LNCAP (cell line): ENCODE results near the gene MYO15A.
A peak's percentile ranks its signal among the peaks of the same experiment; 100 is the strongest.

Experiments
- TF ChIP-seq, protein P1 (sequence below): fragments of 450-650 bp; IDR thresholded peaks from 2 replicates; pipeline ENCODE4 v1.5.1; 2017; ENCODE audit warnings: mild to moderate bottlenecking

The MYO15A gene

GRCh38 chr17:18183334-18184142 lies 75.0 kb downstream of the MYO15A start, which contains the start of gene ALKBH5:
Gene ALKBH5, plus strand, starts transcription at chr17:18183828. Its CDS starts 416 bp downstream, at chr17:18184244.
- TF ChIP-seq, protein P1, sequence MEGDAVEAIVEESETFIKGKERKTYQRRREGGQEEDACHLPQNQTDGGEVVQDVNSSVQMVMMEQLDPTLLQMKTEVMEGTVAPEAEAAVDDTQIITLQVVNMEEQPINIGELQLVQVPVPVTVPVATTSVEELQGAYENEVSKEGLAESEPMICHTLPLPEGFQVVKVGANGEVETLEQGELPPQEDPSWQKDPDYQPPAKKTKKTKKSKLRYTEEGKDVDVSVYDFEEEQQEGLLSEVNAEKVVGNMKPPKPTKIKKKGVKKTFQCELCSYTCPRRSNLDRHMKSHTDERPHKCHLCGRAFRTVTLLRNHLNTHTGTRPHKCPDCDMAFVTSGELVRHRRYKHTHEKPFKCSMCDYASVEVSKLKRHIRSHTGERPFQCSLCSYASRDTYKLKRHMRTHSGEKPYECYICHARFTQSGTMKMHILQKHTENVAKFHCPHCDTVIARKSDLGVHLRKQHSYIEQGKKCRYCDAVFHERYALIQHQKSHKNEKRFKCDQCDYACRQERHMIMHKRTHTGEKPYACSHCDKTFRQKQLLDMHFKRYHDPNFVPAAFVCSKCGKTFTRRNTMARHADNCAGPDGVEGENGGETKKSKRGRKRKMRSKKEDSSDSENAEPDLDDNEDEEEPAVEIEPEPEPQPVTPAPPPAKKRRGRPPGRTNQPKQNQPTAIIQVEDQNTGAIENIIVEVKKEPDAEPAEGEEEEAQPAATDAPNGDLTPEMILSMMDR = peak; percentile 27; the same call in 1 of the 2 replicates

DNA sequence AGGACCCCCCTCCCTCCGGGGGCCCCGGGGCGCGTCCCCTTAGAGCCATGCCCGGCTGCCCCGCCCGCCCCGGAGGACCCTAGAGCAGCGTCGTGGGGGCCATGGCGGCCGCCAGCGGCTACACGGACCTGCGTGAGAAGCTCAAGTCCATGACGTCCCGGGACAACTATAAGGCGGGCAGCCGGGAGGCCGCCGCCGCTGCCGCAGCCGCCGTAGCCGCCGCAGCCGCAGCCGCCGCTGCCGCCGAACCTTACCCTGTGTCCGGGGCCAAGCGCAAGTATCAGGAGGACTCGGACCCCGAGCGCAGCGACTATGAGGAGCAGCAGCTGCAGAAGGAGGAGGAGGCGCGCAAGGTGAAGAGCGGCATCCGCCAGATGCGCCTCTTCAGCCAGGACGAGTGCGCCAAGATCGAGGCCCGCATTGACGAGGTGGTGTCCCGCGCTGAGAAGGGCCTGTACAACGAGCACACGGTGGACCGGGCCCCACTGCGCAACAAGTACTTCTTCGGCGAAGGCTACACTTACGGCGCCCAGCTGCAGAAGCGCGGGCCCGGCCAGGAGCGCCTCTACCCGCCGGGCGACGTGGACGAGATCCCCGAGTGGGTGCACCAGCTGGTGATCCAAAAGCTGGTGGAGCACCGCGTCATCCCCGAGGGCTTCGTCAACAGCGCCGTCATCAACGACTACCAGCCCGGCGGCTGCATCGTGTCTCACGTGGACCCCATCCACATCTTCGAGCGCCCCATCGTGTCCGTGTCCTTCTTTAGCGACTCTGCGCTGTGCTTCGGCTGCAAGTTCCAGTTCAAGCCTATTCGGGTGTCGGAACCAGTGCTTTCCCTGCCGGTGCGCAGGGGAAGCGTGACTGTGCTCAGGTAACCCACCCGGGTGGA lies 75.8 kb downstream of the MYO15A start:
- TF ChIP-seq, protein P1 = no peak

- TF ChIP-seq, protein P1 = no peak
Observed at GRCh38 chr17:18185391-18185790, 76.8 kb downstream of the MYO15A start.

DNA sequence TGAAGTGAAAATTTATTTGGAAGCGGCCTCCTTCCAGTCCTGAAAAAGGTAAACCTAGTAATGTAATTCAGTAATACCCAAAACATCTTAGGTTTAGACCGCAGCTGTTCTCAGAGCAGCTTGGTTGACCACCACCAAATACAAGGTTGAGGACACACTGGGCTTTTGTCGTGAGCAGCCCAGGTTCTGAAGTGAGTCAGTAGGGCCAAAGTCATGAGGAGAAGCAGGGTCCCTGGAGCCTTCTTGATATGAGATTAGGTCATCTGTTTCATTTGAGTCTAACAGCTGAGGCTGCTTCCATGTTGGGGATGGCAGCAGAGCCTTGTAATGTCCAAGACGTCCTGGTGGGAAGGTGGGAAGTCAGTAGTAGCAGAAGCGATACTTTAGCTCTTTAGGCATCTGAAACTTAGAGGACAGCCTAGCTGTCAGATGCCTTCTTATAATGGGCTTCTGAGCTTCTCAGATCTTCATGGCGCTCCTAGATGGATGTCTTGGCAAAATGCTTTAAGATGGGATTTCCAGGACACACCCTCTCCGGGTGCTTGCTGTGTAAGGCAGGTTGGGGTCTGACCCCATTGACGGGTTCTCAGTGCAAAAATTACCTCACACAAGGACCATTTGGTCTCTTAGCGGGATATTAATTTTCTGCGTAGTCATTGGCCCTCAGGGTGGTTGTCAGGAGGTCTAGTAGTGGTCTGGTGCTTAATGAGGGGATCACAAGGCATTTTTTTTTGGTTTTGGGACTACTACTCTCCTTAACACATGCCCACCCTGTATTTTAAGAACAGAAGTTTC lies 77.5 kb downstream of the MYO15A start:
- TF ChIP-seq, protein P1 = no peak

DNA sequence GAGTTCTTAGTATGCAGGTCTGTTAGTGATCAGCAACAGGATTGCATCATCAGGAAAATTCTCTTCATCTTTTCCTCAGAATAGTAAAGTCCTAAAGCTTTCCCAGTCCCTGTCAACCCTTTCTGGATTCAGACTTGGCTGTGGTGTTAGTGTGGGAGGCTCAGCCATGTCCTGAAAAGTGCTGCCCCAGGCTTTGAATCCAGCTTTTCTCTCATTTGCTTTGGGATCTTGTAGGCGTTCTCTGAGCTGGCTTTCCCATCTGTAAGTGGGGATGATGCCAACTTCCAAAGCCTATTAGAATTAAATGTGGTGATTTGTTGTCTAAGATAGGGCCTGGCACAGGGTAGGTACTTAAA lies 78.0 kb downstream of the MYO15A start:
- TF ChIP-seq, protein P1 = no peak

- TF ChIP-seq, protein P1 = no peak
Observed at GRCh38 chr17:18187226-18187625, 78.7 kb downstream of the MYO15A start.
